HG03039 (cell line): ENCODE measurements around the gene GSTA5.
"Not testable (repeated sequence)": the region's sequence is repeated elsewhere in the genome, so short reads cannot be mapped to it uniquely, and the experiment has no call there.

Experiments
- ATAC-seq: cut with Tn5 transposase; IDR thresholded peaks from one replicate; pipeline ENCODE4 v1.9.1; 2021; ENCODE audit warnings: mild to moderate bottlenecking, moderate library complexity; ENCODE audit not compliant: unreplicated experiment

The GSTA5 gene

GRCh38 chr6:52839124-52840055 is 1.2 kb downstream of the GSTA5 start:
- peak; percentile 76 for ATAC-seq

GRCh38 chr6:52834481-52834880 is 6.1 kb downstream of the GSTA5 start:
- no peak for ATAC-seq

- ATAC-seq = not testable (repeated sequence)
Observed at GRCh38 chr6:52830869-52831268, 9.7 kb downstream of the GSTA5 start.

- ATAC-seq = no peak
Observed at GRCh38 chr6:52829046-52829817, 11.4 kb downstream of the GSTA5 start.

GRCh38 chr6:52828621-52829020 is 12.0 kb downstream of the GSTA5 start:
- ATAC-seq = not testable (repeated sequence)

GRCh38 chr6:52827073-52827783 is 13.4 kb downstream of the GSTA5 start:
- not testable (repeated sequence) for ATAC-seq

- ATAC-seq = no peak
Observed at GRCh38 chr6:52826513-52826912, 14.1 kb downstream of the GSTA5 start.

- not testable (repeated sequence) for ATAC-seq
Observed at GRCh38 chr6:52825900-52826459, 14.6 kb downstream of the GSTA5 start.

- ATAC-seq = not testable (repeated sequence)
Observed at GRCh38 chr6:52825270-52825793, 15.3 kb downstream of the GSTA5 start.

- ATAC-seq = no peak
Observed at GRCh38 chr6:52821842-52822241, 18.8 kb downstream of the GSTA5 start.

GRCh38 chr6:52820198-52820597 is 20.4 kb downstream of the GSTA5 start:
- ATAC-seq = no peak

- peak; percentile 85 for ATAC-seq
Observed at GRCh38 chr6:52815167-52816092, 25.2 kb downstream of the GSTA5 start.

GRCh38 chr6:52814545-52814944 is 26.1 kb downstream of the GSTA5 start:
- ATAC-seq = not testable (repeated sequence)

GRCh38 chr6:52809777-52810176 is 30.8 kb downstream of the GSTA5 start:
- not testable (repeated sequence) for ATAC-seq

GRCh38 chr6:52808660-52809059 is 32.0 kb downstream of the GSTA5 start:
- no peak for ATAC-seq

GRCh38 chr6:52803668-52804255 is 36.9 kb downstream of the GSTA5 start, which contains the start of gene GSTA1:
TSS of gene GSTA1 (minus strand) at chr6:52803816. CDS start at chr6:52799267, 4,549 bp downstream.
- not testable (repeated sequence) for ATAC-seq

- ATAC-seq = no peak
Observed at GRCh38 chr6:52802806-52803205, 37.8 kb downstream of the GSTA5 start.

GRCh38 chr6:52801188-52801841 is 39.3 kb downstream of the GSTA5 start:
- no peak for ATAC-seq
